ENCODE data around the gene CDC25A.

Gene CDC25A

DNA sequence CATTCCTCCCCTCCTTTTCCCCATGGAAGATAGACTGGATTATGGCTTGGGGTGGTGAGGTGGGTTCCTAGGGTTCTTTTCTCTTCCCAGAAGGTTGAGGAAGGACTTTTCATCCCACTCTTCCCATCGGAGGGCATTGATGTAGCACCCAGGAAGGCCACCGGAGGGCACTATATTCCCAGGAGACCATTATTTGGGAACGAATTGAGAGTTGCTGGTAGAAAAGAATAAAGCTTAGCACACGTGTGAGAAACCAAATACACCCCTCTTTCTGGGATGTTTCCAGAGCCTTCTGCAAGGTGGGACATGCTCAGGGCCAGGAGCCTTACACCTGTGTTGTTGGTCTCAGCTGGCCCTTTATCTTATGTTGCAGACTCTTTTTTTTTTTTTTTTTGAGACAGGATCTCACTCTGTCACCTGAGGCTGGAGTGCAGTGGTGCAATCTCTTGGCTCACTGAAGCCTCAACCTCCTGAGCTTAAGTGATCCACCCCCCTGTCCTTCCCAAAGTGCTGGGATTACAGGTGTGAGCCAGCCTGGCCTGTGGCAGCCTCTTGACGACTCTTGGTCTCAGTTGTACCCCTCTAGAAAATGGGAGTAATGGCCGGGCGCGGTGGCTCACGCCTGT lies 6.3 kb upstream of the CDC25A start:
- DNase-seq, result no peak

DNA sequence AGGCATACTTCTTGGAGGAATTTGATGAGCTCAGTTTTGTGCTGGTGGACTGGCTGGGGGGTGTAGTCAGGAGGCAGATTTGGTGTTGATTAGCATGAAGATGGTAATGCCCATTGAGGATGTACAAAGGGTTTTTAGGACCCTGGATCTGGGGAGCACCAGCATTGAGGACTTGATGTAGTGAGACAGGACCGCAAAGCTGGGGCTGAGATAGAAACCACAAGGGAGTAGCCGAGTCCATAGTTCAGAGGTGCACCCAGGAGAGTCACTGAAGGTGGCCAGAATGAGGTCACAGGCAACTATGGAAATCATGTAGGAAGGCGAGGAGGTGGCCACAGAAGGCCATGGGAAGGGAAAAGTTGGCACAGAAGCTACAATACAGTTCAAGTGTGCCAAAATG lies 2.7 kb upstream of the CDC25A start:
- no peak for DNase-seq

DNA sequence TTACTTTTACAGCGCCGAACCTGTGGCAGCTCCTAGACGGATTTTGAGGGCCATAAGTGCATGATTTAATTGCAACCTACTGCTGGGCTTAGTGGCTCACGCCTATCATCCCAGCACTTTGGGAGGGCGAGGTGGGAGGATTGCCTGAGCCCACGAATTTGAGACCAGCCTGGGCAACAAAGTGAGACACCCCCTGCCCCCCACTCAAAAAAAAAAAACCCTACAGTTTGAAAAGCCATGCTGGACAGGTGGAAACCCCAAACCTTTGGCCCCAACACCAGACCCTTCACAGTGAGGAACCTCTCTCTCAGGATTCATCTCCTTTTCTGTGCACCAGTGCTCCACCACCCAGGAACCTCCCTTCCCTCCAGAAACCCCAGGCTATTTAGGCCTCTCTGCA lies 1.1 kb upstream of the CDC25A start:
- no peak for DNase-seq

DNA sequence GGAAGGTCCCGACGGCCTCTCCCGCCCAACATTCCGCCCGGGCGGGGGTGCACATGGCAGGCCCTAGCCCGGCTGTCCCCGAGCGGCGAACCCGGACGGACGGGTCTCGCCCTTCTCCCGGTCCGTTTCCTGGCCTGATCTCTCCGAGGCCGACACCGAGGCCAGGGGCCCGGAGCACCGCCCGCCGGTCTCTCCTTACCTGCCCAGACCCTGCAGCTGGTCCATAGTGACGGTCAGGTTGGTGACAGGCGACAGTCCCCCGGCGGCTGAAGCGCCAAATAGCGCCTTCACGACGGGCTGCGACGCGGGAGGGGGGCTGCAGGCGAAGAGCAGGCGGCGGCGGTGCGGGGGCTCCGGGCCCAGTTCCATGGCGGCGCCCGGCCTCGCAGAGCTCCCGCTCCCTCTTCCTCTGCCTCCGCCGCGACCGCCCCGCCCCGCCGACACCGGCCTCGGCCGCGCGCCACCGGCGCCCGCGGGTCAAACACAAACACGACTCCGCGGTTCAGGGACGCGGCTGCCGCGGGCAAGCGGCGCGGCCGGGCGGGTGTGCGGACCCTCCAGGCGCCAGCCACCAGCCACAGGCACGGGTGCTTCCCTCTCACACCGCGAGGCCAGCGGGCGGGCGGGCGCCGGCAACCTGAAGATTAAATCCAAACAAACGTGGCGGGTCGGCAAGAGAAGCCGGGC lies 495 bp downstream of the CDC25A start:
- DNase-seq, result peak in 1 of 2 experiments; percentile 25

DNA sequence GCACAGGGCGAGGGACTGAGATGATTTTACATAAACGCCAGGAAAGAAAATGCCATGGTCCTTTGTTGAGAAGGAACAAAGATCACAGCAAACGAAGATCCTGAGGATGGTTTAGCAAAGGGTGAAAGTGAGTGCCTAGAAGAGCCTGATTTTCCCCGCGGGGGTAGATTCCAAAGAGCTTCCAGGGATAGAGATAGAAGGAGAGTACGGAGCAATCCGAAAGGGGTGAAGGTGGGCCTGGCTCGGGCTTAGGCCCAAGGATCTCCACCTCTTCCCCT lies 977 bp downstream of the CDC25A start:
- DNase-seq, result no peak

DNA sequence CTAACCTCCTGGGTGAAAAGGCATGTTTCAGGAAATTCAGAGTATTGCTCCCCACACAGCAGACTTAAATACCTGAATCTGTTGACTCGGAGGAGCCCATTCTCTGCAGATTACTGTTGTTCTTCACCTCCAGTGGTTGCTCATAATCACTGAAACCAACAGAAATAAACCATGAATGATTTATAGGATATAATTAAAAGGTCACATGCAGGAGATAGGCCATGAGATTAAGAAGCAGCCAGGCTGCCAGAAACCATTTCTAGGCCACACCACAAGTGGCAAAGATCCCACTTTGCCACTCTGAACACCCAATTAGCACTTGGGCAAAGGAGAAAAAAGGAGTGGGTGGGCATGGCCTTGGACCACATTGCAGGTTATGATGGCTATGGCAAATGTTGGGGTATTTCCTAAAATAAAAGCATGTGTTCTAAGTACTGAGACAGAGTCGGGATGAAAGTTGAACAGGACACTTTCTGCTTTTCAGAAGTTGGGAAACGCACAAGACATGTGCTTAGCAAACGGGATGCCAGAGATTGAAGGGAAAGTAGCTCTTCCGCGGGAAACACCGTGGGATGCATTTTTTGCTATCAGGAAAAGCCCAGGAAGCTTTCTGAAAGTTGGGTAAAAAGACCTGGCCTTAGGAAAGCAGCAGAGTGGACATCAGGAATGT lies 1.5 kb downstream of the CDC25A start:
- DNase-seq, result no peak

DNA sequence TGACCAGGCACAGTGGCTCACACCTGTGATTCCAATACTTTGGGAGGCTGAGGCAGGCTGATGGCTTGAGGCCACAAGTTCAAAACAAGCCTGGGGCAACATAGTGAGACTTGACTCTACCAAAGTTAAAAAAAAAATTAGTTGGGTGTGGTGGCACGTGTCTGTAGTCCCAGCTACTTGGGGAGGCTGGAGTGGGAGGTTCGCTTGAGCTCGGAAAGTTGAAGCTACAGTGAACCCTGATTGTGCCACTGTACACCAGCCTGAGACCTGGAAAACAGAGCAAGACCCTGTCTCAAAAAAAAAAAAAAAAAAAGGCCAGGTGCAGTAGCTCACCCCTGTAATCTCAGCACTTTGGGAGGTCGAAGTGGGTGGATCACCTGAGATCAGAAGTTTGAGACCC lies 3.1 kb downstream of the CDC25A start:
- no peak for DNase-seq

DNA sequence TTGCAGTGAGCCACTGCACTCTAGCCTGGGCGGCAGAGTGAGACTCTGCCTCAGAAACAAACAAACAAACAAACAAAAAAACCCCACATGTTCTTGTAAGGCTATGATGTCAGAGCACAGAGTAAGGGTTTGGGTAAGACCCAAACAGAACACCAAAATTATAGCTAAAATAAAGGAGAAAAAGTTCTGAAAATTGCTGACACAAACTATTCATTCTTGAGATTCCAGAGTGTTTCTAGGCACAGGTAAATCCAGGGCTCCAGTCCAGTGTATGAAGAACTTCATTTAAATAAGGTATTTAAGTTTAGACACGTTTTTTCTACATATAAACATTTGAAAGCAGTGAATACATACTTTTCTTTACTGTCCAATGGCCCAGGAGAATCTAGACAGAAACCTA lies 3.9 kb downstream of the CDC25A start:
- no peak for DNase-seq

DNA sequence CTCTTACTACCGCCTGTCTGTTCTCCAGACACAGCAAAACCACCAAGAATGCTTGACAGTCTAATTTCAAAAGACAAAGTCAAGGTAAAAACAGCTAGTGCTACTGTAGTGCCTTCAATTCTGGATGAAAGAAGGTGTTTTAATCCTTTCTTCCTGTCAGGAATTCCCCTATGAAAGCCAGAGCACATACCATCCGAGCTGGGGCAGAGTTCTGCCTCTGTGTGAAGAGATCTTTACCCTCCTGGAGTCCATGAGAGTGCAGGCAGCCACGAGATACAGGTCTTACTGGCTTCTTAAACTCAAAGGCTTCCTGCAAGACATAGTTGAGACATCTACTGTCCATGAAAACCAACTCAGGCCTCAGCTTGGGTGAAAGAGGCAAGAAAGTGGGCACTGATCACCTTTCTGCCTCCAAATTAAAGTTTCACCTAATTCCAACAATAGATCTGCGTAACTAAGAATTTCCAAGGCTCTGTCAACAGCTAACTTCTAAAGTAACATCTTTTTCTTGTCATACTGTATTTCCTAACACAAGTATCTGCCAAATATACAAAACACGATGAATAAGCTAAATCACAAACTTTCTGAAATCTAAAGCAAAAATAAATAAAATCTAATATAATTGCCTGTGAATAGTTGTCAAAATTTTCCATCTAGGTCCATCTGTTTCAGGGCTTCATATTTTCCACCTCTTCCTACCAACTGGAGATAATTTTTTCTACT lies 7.5 kb downstream of the CDC25A start:
- DNase-seq, result no peak

DNA sequence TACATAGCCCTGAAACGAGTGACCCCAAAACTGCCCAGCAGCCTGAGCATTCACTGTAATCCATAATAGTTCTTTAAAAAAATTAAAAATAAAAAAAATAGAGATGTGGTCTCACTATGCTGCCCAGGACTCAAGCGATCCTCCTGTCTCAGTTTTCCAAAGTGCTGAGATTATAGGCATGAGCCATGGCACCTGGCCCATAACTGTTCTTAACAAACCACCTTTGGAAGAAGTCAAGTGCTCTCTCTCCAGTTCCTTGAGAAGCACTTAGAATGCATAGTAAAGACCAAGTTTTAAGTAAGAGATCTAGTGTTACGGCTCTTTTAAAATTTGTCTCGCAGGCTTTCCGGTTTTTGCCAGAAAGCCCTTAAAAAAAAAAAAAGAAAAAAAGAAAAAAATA lies 8.2 kb downstream of the CDC25A start:
- DNase-seq, result no peak

DNA sequence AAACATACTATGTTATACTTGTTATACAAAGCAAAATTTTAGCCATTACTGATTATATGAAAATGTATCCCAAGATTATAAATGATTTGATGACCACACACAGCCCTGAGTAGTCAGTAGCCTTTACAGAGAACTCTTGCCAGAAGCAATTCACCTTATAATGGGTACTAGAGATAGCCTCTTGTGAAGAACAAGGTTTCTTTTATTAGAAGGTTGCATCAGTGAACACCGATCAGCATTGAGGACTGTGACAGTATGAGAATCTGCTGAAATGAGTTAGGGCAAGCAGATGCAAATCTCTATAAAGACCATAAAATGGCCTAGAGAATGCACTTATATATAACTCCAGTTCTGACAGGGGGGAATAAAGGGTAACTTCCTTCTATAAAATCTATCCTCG lies 10.1 kb downstream of the CDC25A start:
- no peak for DNase-seq

DNA sequence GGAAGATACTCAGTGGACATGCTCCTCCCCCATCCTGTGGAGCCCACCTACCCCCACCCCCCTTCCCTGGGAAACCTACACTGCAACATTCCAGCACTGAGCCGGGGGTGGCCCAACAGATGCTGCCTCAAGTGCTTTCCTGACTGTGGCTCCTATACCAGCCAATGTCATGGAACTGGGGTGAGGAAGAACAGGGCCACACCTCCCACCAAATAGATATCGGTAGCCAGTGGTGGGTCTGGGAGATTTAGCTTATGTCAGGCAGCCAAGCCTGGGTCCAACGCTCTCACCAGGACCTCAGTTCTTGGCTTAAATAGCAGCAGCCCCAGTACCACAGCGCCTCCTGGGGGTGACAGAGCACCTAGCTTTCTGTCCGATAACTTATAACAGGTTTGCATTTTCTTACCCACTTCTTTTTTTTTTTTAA lies 30.3 kb downstream of the CDC25A start:
- peak; percentile 18 to 39 for DNase-seq

DNA sequence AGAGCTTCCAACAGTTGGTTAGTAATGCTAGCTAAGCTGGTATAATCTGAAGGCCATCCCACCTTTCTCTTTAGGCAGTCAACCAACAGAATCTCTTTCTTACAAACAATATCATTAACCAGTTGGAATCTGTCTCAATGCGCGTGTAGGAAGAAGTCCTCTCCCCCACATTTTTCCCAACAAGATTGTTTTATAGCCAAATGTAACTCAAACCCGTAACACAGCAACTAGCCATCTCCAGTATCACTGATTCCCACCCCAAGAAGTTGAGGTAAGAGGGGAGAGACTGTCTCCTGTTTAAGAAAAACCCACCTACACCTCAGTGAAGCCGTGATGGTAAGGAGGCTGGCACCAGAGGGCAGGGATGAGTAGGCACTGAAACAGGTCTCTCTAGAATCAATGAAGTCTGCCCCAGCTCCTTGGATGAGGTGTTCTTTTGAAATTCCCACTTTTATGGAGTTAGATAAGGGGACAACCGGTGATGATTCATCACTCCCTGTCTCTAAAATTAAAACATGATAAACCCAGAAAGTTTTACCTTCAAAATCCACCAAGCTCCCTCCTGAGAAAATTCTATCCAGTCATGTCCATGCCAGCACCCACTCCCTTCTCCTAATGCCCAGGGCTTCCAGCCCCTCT lies 30.9 kb downstream of the CDC25A start:
- DNase-seq, result no peak

DNA sequence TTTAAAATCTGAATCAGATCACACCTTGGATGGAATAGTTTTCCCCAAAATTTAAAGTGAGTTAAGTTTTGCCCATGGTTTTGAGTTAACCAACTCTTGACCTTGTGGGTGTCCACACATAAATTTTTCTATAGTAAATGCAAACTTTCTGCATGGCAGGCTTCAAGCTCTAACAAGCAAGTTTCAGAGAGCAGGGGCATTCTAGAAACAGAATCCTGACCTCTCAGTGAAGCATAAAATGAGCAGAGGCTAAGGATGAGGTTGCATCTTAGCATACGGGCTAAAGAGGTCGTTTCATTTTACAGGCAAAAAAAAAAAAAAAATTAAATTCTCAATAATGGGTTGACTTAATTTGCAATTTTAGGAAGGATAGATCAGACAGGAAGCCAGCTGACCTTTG lies 32.1 kb downstream of the CDC25A start:
- no peak for DNase-seq

DNA sequence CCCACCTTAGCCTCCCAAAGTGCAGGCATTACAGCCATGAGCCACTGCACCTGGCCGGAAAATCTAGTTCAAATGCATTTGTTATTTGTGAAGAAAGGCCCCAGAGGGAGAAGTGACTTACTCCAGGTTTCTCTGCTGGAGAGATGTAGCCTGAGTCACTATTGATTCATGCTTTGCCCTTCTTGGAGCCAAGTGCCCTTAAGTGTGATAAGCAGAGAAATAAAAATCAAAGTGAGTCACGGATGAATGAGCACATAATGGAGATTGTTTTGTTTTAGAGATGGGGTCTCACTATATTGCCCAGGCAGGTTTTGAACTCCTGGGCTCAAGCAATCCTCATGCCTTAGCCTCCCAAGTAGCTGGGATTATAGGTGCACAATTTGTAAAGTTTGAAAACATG lies 33.1 kb downstream of the CDC25A start:
- no peak for DNase-seq

DNA sequence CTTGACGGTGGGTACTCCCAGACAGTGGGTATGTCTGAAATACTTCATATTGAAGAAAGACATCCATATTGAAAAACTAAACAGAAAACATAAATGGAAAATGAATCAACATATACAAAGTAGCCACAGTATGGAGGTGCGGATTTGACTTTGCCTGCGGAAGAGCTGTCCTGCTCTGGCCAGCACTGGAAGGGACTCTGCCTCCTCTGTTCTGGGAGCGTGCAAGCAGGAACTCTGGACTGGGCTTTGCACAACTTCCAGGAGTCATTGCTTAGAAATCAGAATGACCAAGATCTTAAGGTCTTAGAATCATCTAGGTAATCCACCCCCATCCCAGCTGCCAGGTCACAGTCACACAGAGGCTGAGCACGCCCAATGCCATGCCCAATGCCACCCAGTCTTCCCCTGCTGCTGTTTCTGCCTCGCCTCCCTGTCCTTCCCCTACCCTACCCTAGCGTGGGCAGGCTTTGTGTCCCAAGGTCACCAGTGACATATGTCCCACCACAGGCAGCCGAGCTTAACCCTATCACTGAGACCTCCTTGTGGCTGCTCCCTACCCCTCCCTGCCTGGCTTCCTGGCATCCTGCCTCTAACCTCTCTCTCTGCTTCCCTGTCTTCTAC lies 36.3 kb downstream of the CDC25A start:
- DNase-seq, result no peak

DNA sequence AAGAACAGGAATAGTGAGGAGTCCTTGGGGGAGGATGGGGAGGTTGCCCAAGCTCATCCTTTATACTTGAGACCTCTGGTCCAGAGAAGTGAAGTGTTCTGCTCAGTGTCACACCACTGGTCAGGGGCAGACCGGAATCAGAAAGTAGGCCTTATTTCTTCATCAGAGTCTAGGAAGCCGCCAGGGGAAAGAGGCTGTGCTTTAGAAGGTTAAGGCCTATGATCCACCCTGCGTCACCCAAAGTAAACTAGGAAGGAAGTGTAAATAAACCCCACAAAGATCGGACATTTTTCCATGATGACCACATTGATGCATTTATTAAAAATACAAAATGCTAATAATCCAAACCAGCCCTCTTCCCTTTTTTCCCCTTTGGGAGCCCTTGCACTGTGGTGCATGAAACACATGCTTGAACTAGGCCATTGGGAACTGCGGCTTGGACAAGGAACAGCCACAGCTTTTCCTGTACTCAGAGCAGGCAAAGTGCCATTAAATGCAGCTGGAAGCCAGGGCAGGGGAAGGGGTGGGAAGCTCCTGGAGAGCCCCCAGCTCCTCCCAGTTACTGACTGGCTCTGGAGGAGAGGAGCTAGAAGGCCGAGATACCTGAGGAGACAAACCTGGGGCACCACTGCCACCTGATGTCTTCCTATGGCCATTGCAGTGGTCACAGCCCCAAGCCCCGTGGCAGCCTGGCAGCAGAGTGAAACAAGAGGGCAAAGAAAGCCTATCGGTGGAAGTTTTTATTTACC lies 37.0 kb downstream of the CDC25A start:
- DNase-seq, result peak; percentile 26 to 30

DNA sequence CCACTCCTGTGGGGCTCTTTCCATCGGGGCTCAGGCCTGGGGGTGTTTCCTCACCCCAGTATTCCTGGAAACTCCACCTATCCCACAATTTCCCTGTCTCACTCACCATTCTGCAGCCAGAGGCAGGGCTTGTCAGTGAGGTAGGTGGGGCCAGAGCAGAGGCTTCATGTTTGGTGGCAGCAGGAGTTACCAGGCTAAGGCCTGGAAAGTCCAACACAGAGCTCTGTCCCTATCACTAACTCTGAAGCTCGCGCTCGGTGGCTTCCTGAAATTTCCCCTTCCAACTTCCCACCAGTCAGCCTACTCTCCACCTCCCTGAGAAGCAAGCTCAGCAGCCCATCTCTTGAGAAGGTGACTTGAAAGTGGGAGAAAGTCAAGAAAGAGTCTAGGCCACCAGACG lies 44.2 kb downstream of the CDC25A start:
- no peak for DNase-seq

DNA sequence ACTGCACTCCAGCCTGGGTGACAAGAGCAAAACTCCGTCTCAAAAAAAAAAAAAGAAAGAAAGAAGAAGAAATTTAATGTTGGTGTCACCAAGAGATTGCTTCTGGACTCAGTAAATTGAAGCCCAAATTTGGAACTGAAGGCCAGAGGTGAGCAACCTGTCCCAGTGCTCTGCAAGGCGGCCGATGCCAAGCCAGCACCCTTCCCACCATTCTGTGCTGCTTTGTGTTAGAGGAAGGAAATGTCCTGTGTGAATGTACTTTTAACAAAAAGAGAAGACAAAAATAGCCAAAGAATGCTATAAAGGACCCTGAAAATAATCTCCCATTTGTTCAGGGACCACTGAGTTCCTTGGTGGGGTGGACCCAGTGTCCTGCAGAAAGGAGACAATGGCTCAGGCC lies 44.6 kb downstream of the CDC25A start:
- DNase-seq, result no peak

DNA sequence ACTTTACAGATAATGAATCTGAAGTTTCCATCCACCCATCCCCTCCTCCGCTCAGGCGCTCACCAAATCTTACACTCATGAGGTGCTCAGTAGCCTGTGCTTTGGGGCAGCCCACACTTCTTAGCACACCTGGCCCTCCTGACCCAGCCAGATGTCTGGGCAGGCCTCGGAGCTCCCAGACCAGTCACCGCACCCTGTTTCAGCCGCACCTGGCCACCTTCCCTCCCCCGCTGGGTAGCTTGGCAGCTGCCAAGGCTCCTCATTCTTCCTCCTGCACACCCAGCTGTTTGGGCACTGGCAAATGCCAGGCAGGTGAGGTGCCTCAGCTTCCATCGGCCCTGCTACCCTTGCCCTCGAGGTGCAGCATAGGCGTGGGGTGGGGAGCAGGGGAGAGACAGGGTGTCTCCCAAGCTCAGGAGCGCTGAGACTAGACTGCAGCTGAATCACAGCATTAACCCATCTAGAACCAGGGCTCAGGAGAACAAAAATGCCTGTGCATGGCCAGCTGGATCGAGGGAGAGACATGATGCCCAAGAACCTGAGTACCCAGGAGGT lies 45.8 kb downstream of the CDC25A start:
- DNase-seq, result no peak

DNA sequence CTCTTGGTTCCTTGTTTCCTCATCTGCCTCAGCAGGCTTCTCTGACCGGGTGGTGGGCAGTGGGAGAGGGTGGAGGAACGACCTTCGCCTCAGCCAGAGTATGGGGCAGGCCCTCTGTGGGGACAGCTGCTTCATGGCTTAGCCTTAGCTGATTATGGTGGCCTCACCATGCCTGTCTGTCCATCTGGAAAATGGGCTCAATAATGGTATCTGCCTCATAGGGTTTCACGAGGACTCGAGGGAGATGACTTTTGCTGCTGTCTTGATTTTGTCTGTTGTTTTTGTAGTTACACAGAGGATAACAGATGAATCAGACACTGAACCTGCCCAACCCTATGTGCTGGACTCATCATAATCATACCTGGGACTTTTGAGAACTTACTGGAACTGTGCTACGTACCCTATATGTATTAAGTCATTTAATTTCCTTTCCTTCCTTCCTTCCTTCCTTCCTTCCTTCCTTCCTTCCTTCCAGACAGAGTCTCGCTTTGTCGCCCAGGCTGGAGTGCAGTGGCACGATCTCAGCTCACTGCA lies 46.5 kb downstream of the CDC25A start:
- no peak for DNase-seq

All from stimulated activated CD4-positive, alpha-beta T cell treated with anti-CD3 and anti-CD28 coated beads, Interleukin-4, amount 100 ng/mL, for 4 hours (primary cell).